ENCODE results near the gene NCOA5. TPM values are rescaled to one million over a fixed set of nuclear protein-coding genes. Genes with fewer than 3 reads are reported as not detected.
A peak's percentile ranks its signal among the peaks of the same experiment; 100 is the strongest.

The NCOA5 gene
- total and polyA plus RNA-seq, 9 of the 15 experiments (the other 6 are each of a cell fraction or from before 2014, with no cell fraction given): 3.9 to 22.8 (median 13.8) TPM

- peak overlapping the region; percentile 77 for H3K4me2 ChIP-seq (ENCODE audit: insufficient read depth, low read length)
- H3K36me3 ChIP-seq (ENCODE audit: control insufficient read depth, insufficient read depth, low read length): no peaks in the 10 kb centered on the region
- ATAC-seq (no peak), DNase-seq (ENCODE audit: extremely low read depth in 1 of 4, low spot score in 3 of 4) (no peak), FAIRE-seq (no peak)
- WGBS (ENCODE audit: insufficient coverage, low coverage, missing lambda C conversion rate): 6% methylated on average over 20 of the region's 29 CpGs
- H2AFZ ChIP-seq (ENCODE audit: low read depth, low read length): peak overlapping the region; percentile 92
- H3K9me3 ChIP-seq (replicated peaks; ENCODE audit: control insufficient read depth, insufficient read depth, low read depth, low read length): no peaks in the 10 kb centered on the region
- no peak overlapping the region for H3K27ac ChIP-seq (ENCODE audit: extremely low read depth, low read depth, low read length)
- in situ Hi-C loops (cut with MboI) (no loop called here), intact Hi-C loops (cut with micrococcal nuclease) (loop anchor here (2.0 kb wide), 1 partner anchor 27 kb away; no protein-coding TSS in a partner anchor)
- CTCF ChIA-PET (ENCODE audit: low intra/inter-chr PET ratio): interaction anchor here (0.6 to 2.2 kb wide), 5 partner anchors 19 to 336 kb away, joined by 3 to 18 read pairs (median 4); partner anchors contain the start of gene NCOA5
- no peaks in the 10 kb centered on the region for H3K79me2 ChIP-seq (ENCODE audit: control insufficient read depth, insufficient read depth, low read length)
- BruUV-seq (replicated peaks): no TSS peak
- 0 out of 2 replicates have a peak, but pooled peaks cover 2% of the 10 kb centered on the region for H4K20me1 ChIP-seq (replicated peaks; ENCODE audit: control insufficient read depth, insufficient read depth, low read length)
- H3K9ac ChIP-seq (ENCODE audit: insufficient read depth in 1 of 2, low read depth in 2 of 2, low read length in 2 of 2): 0 out of 4 replicates have a peak overlapping the region, but pooled peaks of 1 of the 2 experiments have one; percentile 48
- H3K4me1 ChIP-seq (replicated peaks in 1 of 2; ENCODE audit: control insufficient read depth in 2 of 2, insufficient read depth in 2 of 2, low read length in 2 of 2): peaks cover 0 to 42% of the 10 kb centered on the region in 2 experiments; a peak in 2 of 5 replicates
- H3K4me3 ChIP-seq: peak overlapping the region; percentile 38; the same call in 1 of the 2 replicates
- peaks cover 15 to 31% of the 10 kb centered on the region in 2 experiments; a peak in 4 of 5 replicates for H3K27me3 ChIP-seq (ENCODE audit: control insufficient read depth in 2 of 2, insufficient read depth in 2 of 2, low read length in 2 of 2)
- POLR2A ChIA-PET: interaction anchor here (0.6 to 0.7 kb wide), 2 partner anchors 165 to 305 kb away, joined by 3 to 4 read pairs; no protein-coding TSS in a partner anchor
- no peaks in the 10 kb centered on the region for H3K9me1 ChIP-seq (ENCODE audit: control insufficient read depth, insufficient read depth, low read length)
- peak; percentile 2; the same call in 1 of the 2 replicates for TF ChIP-seq RBFOX2 (IDR thresholded peaks at IDR 0.05; ENCODE audit: low read depth, low read length)
- no peak for TF ChIP-seq ZNF253 (CRISPR knock-in tag; conservative IDR thresholded peaks at IDR 0.05)
- TF ChIP-seq ETV1 (tag; conservative IDR thresholded peaks at IDR 0.05; ENCODE audit: low read depth): no peak
- no peak for TF ChIP-seq MXD1 (CRISPR knock-in tag; IDR thresholded peaks at IDR 0.05; ENCODE audit: borderline replicate concordance, poor library complexity, severe bottlenecking)
- no peak for TF ChIP-seq ZC3H4 (CRISPR knock-in tag; IDR thresholded peaks at IDR 0.05; ENCODE audit: borderline replicate concordance)
- no peak for TF ChIP-seq MITF (IDR thresholded peaks at IDR 0.05)
- TF ChIP-seq HDGF (IDR thresholded peaks at IDR 0.05): no peak
- TF ChIP-seq ZNF134 (CRISPR knock-in tag; conservative IDR thresholded peaks at IDR 0.05): no peak
- no peak for TF ChIP-seq SOX6 (IDR thresholded peaks at IDR 0.05)
- TF ChIP-seq BRF1 (IDR thresholded peaks at IDR 0.05; ENCODE audit: borderline replicate concordance, extremely low read depth, insufficient read length): no peak
- no peak for TF ChIP-seq TEAD2 (tag; IDR thresholded peaks at IDR 0.05)
- no peak for TF ChIP-seq RBM25 (IDR thresholded peaks at IDR 0.05; ENCODE audit: low read depth, low read length, severe bottlenecking)
- TF ChIP-seq ZNF239 (CRISPR knock-in tag; IDR thresholded peaks at IDR 0.05): no peak
- no peak for TF ChIP-seq ZNF57 (CRISPR knock-in tag; IDR thresholded peaks at IDR 0.05)
- no peak for TF ChIP-seq MAZ (CRISPR knock-in tag; conservative IDR thresholded peaks at IDR 0.05 in 1 of 2, IDR thresholded peaks at IDR 0.05 in 1 of 2)
- no peak for TF ChIP-seq SAP30 (IDR thresholded peaks at IDR 0.05; ENCODE audit: borderline replicate concordance, insufficient read depth, low read depth, low read length, poor library complexity, severe bottlenecking)
- no peak for TF ChIP-seq MYBL2 (IDR thresholded peaks at IDR 0.05; ENCODE audit: low read depth)
- no peak for TF ChIP-seq MYBL2 (CRISPR knock-in tag; IDR thresholded peaks at IDR 0.05; ENCODE audit: borderline replicate concordance)
- no peak for TF ChIP-seq SLC30A9 (CRISPR knock-in tag; IDR thresholded peaks at IDR 0.05)
- no peak for TF ChIP-seq ZNF431 (CRISPR knock-in tag; IDR thresholded peaks at IDR 0.05)
These were observed 76.4 kb downstream of the NCOA5 start for GRCh38 chr20:46013322-46013828.
